ENCODE data around the gene PROKR2.

DNA sequence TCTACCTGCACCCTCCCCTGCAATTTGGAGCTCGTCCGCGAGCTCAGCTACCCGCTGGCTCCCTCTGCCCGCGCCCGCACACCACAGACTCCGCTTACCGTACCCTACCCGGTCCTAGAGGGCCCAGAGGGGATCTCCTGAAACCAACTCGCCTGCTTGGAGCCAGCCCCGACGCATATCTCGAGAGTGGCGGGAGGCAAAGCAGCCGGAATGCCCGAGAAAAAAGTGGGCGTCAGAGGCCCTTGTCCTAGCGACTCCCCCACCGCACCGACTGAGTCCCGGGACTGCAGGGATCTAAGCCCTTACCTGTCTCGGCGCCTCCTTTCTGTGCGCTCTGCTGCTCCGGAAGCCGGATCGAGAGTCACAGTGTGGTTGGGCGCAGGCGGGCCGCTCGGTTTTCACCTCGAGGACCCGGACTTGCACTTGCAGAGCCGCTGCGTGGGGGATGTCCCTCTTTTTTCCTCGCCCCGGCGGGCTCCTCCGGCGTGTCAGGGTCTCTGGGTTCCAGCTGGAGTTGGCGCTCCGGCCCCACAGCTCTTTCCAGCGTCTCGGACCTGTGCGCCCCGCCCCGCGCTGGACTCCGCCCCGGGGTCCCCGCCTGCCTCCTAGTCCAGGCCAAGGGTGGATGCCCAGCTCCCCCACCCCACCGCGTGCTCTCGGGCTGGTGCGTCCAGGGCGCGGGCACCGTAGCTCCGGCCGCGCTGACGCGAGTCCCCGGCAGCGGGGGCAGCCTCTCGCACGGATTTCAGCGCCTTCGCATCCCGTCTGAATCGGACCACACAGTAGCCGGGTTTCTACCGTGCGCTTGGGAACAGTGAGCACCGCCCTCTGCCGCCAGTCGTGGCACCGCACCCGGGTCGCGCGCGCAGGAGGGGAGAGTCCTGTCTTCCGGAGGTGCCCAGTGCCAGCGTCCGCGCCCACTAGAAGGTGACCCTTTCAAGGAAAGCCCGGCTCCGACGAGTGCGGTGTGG, at the start of gene PROKR2:
- TF ChIP-seq TOX (CRISPR knock-in tag; IDR thresholded peaks at IDR 0.05; ENCODE audit: borderline replicate concordance): no peak
- TF ChIP-seq BACH2 (CRISPR knock-in tag; IDR thresholded peaks at IDR 0.05; ENCODE audit: borderline replicate concordance): no peak
- no peak for TF ChIP-seq ZFP3 (CRISPR knock-in tag; IDR thresholded peaks at IDR 0.05)
- TF ChIP-seq, protein P1, sequence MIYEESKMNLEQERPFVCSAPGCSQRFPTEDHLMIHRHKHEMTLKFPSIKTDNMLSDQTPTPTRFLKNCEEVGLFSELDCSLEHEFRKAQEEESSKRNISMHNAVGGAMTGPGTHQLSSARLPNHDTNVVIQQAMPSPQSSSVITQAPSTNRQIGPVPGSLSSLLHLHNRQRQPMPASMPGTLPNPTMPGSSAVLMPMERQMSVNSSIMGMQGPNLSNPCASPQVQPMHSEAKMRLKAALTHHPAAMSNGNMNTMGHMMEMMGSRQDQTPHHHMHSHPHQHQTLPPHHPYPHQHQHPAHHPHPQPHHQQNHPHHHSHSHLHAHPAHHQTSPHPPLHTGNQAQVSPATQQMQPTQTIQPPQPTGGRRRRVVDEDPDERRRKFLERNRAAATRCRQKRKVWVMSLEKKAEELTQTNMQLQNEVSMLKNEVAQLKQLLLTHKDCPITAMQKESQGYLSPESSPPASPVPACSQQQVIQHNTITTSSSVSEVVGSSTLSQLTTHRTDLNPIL (CRISPR knock-in tag; IDR thresholded peaks at IDR 0.05; ENCODE audit: low read depth): no peak
- no peak for TF ChIP-seq SNAI2 (CRISPR knock-in tag; IDR thresholded peaks at IDR 0.05)

Measured in SK-N-SH treated with all-trans-retinoic acid at 6 μM for 48 hours (cell line).